HG03108 (cell line): Measurements from ENCODE around the gene PARP12.

Experiments
- ATAC-seq: cut with Tn5 transposase; IDR thresholded peaks from one replicate; pipeline ENCODE4 v1.9.1; 2021; ENCODE audit warnings: moderate library complexity; ENCODE audit not compliant: unreplicated experiment

The PARP12 gene

DNA sequence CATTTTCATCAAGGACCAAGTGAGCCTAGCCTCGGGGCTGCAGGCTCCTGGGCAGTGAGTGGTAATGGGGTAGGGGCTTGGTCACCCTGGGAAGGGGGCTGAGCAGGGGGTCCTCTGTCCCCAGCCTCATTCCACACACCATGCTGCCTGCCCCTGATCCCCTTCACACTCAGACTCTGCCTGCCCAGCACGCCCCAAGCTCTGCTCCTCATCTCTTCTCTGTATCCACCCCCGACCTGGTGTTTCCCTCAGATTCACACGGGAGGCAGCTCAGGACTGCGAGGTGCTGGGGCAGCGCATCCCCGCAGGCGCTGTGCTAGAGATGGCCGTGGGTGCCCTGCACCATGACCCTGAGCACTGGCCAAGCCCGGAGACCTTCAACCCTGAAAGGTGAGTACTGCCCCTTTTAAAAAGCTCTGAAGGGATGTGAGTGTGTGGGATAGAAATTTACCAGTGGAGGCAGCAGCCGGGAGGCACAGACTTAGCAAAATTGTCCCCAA is 47.2 kb downstream of the PARP12 start:
- ATAC-seq: no peak

DNA sequence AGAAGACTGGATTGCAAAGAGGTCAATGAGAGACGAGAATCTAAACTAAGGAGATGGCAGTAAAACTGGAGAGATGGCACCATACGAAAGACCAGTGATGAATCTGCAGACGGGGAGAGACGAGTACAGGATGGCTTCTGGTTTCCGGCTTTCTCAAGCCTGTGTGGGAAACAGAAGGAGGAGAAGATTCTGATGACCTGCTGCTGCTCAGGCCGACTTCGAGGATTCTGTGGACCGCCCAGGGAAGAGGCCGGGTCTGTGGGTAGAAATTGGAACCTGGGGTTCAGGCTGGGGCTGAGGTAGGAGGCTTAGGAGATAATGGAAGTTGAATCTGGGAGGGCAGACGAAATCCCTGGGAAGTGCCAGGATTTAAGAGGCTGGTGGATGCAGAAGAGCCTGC is 48.6 kb downstream of the PARP12 start:
- ATAC-seq: no peak

DNA sequence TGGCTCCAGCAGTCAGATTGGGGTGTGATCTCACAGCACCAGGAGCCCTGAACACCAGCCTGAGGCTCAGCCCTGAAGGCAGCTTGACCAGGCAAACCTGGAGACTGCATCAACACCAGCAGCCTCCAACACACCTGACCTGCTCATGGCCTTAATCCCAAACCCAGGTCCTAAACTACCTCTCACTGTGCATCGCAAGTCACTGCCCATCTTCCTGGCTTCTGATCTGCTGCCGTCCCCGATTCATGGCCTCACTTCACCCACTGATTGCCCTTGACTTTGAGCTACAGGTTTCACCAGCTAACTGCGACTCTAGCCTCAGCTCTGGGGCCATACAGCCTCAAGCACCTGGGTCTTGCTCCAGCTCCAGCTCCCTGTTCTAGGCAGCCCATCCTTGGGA is 49.1 kb downstream of the PARP12 start:
- ATAC-seq: no peak

DNA sequence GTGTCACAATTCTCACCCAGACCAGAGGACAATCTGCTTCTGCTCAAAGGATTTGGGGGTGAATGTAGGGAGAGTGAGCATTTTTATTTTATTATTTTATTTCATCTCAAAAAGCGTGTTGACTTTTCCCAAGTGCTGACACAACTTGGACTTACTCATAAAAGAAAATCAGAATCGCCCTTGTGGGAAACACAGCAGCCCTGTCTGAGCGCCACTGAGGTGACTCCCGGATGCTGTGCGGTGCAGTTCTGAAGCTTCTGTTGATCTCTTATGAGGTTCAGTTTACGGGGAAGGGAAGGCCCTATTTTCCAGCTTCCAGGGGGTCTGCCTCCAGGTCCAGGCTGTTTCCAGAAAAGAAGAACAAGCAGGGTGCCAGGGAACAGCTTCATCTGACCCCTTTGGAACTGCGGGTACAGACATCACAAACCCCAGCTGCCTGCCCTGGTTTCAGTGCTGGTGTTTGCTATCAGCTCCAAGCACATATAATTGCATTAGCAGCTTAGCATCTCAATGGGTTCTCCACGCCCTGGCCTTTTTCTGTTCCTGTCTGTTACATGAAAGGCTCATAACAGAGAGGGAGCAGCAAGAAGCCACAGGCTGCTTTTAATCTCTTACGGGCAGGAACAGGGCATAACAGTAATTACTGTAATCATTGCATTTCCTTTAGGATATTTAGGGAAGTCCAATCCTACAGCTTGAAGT is 52.4 kb downstream of the PARP12 start:
- ATAC-seq: no peak

DNA sequence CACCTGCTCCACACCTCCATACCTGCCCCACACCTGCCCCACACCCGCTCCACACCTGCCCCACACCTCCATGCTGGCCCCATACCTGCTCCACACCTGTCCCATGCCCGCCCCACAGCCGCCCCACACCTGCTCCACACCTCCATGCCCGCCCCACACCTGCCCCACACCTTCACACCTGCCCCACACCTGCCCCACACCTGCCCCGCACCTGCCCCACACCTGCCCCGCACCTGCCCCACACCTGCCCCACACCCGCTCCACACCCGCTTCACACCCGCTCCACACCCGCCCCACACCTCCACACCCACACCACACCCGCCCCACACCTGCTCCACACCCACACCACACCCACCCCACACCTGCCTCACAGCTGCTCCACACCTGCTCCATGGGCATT is 53.0 kb downstream of the PARP12 start:
- ATAC-seq: no peak

DNA sequence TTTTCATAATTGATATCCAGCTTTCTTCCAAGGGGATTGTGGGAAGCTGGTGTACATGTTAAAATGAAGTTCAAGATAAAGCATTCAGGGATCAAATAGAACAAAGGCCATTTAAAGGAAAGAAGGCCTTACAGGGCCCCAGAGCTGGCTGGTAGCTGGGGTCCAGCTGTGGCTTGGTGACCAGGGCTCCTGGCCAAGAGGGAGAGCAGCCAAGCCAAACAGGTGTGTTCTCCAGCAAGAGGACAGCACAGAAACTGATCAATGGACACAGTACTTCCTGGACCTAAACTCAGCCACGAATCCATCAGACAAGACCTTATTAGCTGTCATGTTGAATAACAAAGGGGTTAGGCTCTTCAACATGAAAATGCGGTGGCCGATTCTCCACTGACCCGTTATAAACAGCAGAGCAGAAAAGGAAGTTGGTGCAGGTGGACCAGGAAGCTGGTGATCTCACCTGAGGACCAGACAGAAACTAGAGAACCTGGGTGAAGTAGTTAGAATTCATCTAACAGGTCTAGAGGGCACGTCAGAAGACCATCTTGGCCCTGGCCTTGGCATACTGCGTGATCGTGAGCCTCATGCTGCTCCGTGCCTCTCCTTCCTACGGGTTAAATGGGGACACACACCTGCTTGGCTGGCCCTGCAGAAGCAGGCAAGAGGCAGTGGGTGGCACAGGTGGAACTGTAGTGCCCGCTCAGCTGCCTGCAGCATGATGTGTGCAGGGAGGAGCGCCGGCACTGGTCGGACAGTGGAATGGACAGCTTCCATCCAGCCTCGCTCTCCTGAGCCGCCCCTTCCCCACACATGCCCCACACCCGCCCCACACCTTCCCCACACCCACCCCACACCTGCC is 53.8 kb downstream of the PARP12 start:
- ATAC-seq: no peak

DNA sequence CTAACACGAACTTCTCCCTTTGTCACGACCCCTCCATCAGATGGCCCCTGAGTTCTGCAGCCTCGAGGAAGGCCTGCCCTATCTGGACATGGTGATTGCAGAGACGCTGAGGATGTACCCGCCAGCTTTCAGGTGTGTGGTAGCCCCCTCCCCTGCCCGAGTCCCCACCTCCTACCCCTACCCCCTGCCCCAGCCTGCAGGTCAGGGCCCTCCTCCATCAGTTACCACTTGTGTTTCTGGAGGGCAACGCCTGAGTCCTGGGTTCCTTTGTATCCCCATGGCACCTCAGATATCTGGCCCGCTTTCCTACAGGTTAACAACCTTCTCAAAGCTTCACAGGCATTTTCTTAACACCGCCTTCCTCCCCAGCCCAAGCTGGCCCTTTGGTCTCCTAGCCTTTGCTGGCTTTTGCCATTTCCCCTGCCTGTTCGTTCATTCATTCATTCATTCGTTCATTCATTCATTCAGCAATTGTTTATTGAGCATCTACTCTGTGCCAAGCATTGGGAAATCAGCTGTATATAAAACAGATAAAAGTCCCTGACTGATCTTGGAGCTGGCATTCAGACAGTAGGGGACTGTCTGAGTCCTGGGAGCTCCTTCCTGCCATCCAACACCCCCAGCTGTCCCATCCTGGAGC is 55.6 kb downstream of the PARP12 start:
- ATAC-seq: no peak

DNA sequence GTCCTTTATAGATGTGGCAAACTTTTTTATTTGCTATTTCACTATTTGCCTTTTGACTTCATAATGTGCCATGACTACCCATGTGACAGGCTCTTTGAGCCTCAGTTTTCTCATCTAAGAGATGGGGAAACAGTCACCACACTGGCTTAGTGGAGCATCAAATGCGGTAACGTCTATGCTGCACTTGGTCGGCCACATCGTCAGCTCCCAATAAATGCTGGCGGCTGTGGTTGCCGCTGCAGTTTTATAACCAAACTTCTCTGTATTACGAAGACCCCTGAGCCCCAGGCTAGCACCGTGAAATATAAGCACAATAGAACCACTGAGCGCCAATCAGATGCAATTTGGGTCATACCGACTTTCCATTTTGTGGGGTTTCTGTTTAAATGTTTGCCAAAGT is 56.2 kb downstream of the PARP12 start:
- ATAC-seq: no peak

DNA sequence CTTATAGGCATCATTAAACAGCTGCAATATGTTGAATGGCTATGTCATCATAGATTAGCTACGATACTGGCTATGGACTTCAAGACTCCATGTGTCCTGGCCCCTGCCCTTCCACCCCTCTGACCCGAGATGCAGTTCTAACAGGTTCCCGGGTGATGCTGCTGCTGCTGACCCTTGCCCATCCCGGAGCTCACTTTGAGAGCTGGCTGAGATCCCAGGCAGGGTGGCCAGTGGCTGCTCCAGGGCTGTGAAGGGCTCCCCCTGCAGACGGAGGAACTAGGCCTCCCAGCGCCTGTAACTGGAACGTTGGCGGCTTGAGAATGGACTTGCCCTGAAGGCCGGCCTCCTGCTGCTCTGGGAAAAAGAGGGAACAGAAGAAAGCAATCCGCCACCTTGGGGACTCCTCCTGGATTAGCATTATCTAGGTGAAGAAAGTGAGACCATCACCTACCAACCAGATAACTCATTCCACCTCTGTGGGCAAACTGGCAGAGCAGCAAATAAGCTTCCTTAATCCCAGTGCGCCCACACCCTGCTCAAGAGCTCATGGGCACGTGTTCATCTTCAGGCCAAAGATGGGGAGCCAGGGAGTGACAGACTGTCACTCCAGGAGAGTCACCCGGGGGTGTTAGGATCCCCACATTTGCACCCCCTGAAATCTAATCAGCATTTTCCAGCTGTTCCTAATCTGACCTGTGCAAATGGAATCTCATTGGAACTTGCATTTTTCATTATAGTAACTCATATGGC is 56.8 kb downstream of the PARP12 start:
- ATAC-seq: no peak

DNA sequence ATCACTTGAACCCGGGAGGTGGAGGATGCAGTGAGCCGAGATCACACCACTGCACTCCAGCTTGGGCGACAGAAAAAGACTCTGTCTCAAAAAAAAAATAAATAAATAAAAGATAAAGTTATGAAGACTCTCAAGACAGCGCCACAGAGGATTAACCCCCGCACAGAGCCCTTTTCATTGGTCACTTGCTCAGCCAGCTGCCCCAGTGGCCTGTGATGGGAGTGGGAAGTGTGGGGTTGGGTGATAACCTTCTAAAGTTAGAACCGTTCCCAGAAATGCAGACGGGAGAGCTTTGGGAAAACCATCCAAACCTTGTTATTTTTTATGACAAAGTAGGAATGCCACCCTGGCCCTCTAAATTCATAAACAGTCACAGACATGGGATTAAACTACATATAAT is 57.4 kb downstream of the PARP12 start:
- no peak for ATAC-seq

DNA sequence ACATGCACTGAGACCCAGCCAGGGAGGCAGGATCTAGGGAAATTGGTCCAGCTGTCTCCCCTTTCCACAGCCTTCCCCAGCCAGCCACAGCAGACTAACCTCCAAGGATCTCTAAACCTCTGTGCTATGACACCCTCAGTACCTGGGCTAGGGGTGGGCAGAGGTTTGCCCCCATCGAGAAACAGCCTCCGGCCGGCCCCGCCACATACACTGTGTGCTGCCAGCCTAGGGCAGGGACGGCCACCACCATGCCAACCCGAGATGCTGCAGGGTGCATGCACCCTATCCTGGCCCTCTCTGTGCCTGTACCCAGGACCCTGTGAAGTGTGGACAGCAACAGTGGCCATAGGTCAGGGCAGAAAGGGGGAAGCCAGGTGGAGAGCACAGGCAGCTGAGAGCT is 58.1 kb downstream of the PARP12 start:
- ATAC-seq: no peak

DNA sequence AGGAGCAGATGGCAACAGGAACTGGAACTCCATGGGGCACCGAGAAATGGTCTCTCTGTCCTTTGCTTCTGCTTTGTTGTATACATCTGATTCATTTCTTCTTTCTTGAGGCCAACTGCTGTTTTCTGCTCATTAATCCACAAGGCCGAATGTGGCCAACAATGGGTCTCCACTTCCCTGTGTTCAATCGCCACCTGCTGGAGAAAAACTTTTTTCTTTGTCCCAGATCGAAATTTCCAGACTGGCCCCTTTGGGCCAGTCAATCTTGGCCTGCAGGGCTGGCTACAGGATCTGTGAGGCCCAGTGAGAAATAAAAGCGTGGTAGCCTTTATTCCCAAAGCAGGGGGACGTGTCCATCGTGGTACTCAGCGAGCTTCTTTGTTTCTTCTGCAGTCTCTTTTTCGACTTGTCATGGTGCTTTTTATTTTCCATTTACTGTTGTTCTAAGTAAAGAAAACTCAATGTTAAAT is 58.8 kb downstream of the PARP12 start:
- no peak for ATAC-seq

DNA sequence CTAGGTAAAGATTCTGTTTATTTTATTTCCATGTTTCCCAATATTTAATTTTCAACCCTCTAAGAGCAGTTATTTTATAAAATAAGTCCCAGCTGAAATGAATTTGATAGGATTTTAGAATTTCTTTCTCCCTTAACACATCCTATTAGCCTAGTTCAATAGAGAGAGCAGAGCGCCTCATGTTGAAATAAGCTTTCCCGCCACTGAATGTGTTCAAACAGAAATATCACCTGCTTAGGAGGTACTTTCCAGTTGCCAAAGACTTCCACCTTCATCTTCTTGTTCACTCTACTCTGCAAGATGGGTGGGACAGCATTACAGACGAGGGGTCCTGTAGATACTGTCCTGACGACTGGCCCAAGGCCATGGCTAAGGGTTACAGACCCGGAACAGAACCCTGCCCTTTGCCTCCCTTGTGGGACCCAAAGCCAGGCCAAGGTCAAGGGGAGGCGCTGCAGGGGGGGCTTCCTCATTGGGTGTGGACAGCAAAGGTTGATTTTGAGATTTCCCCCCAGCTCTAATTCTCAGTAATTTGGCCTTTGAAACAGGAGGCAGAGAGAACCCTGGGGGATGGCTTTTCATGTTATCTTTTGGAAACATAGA is 62.0 kb downstream of the PARP12 start:
- no peak for ATAC-seq

DNA sequence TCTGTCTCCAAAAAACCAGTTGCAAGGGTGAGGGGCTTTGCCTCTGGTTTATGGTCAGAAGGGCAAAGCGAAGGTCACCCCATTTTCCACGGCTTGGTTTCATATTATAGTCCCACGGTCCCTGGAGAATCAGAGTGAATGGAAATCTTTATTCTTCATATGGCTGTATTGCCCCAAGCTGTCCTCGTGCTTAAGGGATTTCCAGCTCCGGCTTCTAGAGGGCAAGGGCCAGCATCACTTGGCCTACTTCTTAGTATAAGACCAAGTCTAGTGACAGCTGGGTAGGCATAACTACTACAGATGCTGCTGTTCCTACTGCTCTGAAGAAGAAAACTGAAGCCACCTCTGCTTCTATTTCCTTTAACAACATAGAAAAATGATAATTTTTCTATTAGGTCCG is 63.2 kb downstream of the PARP12 start:
- no peak for ATAC-seq

DNA sequence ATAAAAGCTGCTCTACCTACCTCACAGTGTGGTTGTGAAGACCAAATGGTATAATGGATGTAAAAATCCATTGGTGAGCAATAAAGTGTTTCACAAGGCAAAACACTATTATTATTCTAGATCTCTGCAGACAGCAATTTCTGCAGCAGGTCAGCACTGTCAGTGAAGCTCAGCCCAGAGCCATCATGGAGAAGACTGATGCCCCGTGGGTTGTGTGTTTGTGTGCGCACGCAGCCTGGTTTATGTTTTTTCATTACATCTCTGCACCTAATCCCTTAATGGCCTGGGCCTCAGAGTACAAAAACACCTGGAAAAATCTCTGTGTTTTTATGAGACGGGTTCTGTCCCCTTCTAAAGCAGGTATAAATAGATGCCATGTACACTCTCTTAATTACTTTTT is 64.2 kb downstream of the PARP12 start:
- ATAC-seq: no peak

DNA sequence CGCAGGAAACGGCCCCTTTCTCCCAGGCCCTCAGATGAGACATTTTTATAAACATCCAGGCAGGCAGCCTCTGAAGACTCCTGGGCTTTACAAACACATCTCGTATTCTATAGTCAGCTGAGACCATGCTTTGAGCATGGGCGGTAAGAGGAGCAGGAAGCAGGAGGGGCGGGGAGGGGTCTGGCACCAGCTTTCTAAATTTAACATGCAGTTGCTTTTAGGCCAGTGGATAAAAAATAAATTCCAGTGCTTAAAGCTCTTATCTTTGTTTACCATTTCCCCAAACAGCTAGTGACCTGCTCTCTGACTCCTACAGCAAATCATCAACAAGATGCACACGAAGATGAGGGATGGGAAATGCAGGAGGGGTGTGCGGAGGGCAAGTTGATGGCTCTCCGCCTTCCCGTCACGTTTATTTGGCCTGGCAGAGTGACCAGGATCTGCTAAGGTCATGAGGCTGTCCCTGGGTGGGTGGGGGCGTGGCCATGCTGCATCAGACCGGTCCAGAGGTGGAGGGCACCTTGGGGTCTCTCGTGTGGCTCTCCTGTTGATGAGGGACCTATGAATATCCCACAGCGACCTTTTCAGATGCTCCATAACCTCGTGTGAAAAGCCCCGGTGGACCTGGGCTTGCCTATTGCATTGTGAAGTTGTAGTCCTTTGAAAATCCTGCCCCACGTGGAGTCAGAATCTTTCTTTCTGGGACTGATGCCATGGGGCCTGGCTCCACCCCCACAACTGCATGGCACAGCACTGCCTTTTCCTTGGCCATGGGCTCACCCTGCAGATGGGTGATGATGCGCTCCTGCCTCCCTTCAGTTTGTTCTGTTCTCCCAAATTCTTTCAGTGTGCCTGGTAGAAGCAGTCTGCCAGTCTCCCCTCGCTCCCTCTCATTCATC is 67.5 kb downstream of the PARP12 start:
- no peak for ATAC-seq

DNA sequence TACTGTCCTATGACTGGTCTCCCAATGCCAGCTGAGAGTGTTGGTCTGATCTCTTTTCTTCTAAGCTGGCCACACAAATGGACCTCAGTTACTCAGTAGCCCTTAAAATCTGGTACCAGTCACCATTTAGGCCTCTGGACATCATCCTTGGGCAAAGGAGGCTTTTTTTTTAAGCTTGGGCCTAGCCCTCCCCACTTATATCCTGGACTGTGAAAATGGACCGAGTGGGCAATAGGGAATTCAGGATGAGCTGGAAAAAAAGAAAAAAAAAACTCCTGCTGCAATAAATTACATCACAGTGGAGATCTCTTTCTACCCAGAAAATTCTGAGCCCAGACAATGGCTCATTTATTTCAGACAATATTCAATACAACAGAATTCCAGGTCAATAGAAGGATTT is 68.4 kb downstream of the PARP12 start:
- ATAC-seq: no peak

DNA sequence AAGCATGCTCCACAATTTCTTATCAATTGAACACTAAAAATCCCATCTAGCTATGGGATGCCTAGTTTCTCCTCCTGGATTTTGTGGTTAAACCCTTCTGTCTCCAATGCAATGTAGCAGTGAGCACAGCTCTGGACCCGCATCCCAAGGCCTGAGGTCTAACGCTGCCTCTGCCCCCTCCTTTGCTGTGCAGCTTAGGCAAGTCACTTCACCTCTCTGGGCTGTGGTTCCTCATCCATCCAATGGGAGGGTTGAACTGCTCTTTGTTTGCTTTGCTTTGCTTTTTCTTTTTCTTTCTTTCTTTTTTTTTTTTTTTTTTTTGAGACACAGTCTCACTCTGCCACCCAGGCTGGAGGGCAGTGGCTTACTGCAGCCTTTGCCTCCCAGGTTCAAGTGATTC is 69.2 kb downstream of the PARP12 start:
- no peak for ATAC-seq

DNA sequence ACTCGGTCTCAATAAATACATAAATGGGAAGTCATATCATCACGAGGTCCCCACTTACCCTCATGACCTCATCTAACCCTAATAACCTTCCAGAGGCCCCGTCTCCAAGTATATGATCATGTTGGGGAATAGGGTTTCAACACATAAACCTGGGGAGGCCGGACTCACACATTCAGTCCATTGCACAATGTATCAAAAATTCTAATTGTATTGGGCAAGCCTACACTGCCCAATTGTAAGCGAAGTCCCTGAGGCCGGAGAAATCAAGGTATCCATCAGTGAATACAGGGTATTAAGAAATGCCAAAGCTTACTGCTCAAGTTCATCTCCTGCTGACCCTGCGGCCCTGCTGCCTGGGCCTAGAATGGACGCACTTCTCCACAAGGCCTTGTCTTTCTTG is 69.6 kb downstream of the PARP12 start:
- no peak for ATAC-seq
